GM23338 (cell line): ENCODE results near the gene MYO16. TPM values are rescaled to one million over a fixed set of nuclear protein-coding genes. Genes with fewer than 3 reads are reported as not detected.

Source experiments
- ATAC-seq: fragments of 200-7000 bp; cut with Tn5 transposase; 3 replicates; pipeline ENCODE4 v1.9.1; 2020
- DNase-seq: peaks from one replicate; pipeline ENCODE4 v3.0.0-alpha.2; 2015; ENCODE audit warnings: low spot score
- H2AFZ ChIP-seq: fragments of 200-600 bp; sonication (generic); 2 replicates; pipeline ENCODE4 v1.8.0; 2016; ENCODE audit warnings: antibody characterized with exemption, mild to moderate bottlenecking, moderate library complexity
- H3F3A ChIP-seq: fragments of 200-600 bp; sonication (generic); replicated peaks from 2 replicates; pipeline ENCODE4 v1.8.0; 2017; ENCODE audit warnings: antibody characterized with exemption, mixed run types, low read depth
- H3K27ac ChIP-seq: fragments of 200-600 bp; sonication (generic); 2 replicates; pipeline ENCODE4 v1.6.1; 2016; ENCODE audit warnings: low read depth
- H3K27me3 ChIP-seq: fragments of 200-600 bp; sonication (generic); 2 replicates; pipeline ENCODE4 v1.8.0; 2016; ENCODE audit warnings: mild to moderate bottlenecking, mixed run types, moderate library complexity; ENCODE audit not compliant: insufficient read depth
- H3K36me3 ChIP-seq: fragments of 200-600 bp; sonication (generic); 2 replicates; pipeline ENCODE4 v1.8.0; 2016; ENCODE audit warnings: mild to moderate bottlenecking; ENCODE audit not compliant: insufficient read depth
- H3K4me1 ChIP-seq: fragments of 200-600 bp; sonication (generic); 2 replicates; pipeline ENCODE4 v1.8.0; 2016; ENCODE audit warnings: mild to moderate bottlenecking, moderate library complexity; ENCODE audit not compliant: insufficient read depth
- H3K4me2 ChIP-seq: fragments of 200-600 bp; sonication (generic); 2 replicates; pipeline ENCODE4 v1.7.1; 2017; ENCODE audit warnings: mixed run types
- H3K4me3 ChIP-seq: fragments of 200-600 bp; sonication (generic); 2 replicates; pipeline ENCODE4 v1.6.1; 2016; ENCODE audit warnings: mixed run types
- H3K79me2 ChIP-seq: fragments of 200-600 bp; sonication (generic); replicated peaks from 2 replicates; pipeline ENCODE4 v1.8.0; 2017; ENCODE audit warnings: mild to moderate bottlenecking; ENCODE audit not compliant: insufficient read depth
- H3K9me2 ChIP-seq: fragments of 200-600 bp; sonication (generic); 2 replicates; pipeline ENCODE4 v1.8.0; 2017; ENCODE audit not compliant: insufficient read depth
- H4K20me1 ChIP-seq: fragments of 200-600 bp; sonication (generic); replicated peaks from 2 replicates; pipeline ENCODE4 v1.8.0; 2017; ENCODE audit warnings: mild to moderate bottlenecking; ENCODE audit not compliant: insufficient read depth
- H3K27ac Mint-ChIP-seq: 2 replicates; pipeline ENCODE4 v1.8.0; 2020; ENCODE audit warnings: inconsistent platforms, mild to moderate bottlenecking, moderate library complexity, mixed read lengths
- H3K27me3 Mint-ChIP-seq: 3 replicates; pipeline ENCODE4 v1.8.0; 2022; ENCODE audit warnings: low read depth, mild to moderate bottlenecking, moderate library complexity, mixed read lengths, inconsistent platforms; ENCODE audit not compliant: insufficient read depth, poor library complexity
- H3K36me3 Mint-ChIP-seq: 3 replicates; pipeline ENCODE4 v1.8.0; 2021; ENCODE audit warnings: low read depth, mild to moderate bottlenecking, inconsistent platforms, moderate library complexity, mixed read lengths
- H3K4me1 Mint-ChIP-seq: 3 replicates; pipeline ENCODE4 v1.8.0; 2020; ENCODE audit warnings: mild to moderate bottlenecking, inconsistent platforms, mixed read lengths
- H3K4me3 Mint-ChIP-seq: 3 replicates; pipeline ENCODE4 v1.8.0; 2021; ENCODE audit warnings: moderate library complexity, mild to moderate bottlenecking, inconsistent platforms, mixed read lengths
- H3K9me3 Mint-ChIP-seq: 3 replicates; pipeline ENCODE4 v1.8.0; 2020; ENCODE audit warnings: moderate library complexity, mild to moderate bottlenecking, inconsistent platforms, mixed read lengths
- CREB1 ChIP-seq: fragments of 250-450 bp; sonication (Bioruptor Pico); IDR thresholded peaks from 2 replicates; pipeline ENCODE4 v1.5.0; 2020; ENCODE audit warnings: low read depth, mild to moderate bottlenecking, moderate library complexity
- EZH2 ChIP-seq: fragments of 200-600 bp; sonication (generic); IDR thresholded peaks from one replicate; pipeline ENCODE4 v1.8.0; 2017; ENCODE audit warnings: antibody characterized with exemption, mild to moderate bottlenecking, low read depth; ENCODE audit not compliant: unreplicated experiment
- EZH2phosphoT487 ChIP-seq: fragments of 200-600 bp; sonication (generic); IDR thresholded peaks from one replicate; pipeline ENCODE4 v1.8.1; 2018; ENCODE audit warnings: antibody characterized with exemption; ENCODE audit not compliant: unreplicated experiment
- JUNB ChIP-seq: IDR thresholded peaks from one replicate; pipeline ENCODE4 v1.6.1; 2016; ENCODE audit warnings: antibody characterized with exemption; ENCODE audit not compliant: unreplicated experiment
- ZNF114 ChIP-seq: fragments of 250-450 bp; sonication (Bioruptor Pico); IDR thresholded peaks from 2 replicates; pipeline ENCODE4 v1.5.0; 2020; ENCODE audit warnings: mild to moderate bottlenecking, moderate library complexity
- ZNF331 ChIP-seq: fragments of 250-450 bp; sonication (Bioruptor Pico); IDR thresholded peaks from 2 replicates; pipeline ENCODE4 v1.5.0; 2020; ENCODE audit warnings: low read depth, mild to moderate bottlenecking, moderate library complexity
- polyA plus RNA-seq: library from polyadenylated mRNA; unstranded; fragments of >200 nt; fragmentation: Nextera tagmentation; extraction: Ambion mirVana; gene quantifications from 2 replicates; pipeline ENCODE4 v1.2.1, GENCODE V29; 2016
- total RNA-seq: library from RNA; depleted of rRNA; stranded (reverse); fragments of >200 nt; shearing (Covaris generic); gene quantifications from 2 replicates; pipeline ENCODE4 v1.2.3, GENCODE V29; 2014
- TF ChIP-seq, protein P1 (sequence below), 2 experiments: fragments of 200-600 bp in 1 of 2; sonication (generic) in 1 of 2; conservative IDR thresholded peaks; 2 replicates each; pipeline versions ENCODE4 v1.5.1 to v1.6.1; 2016 to 2017; ENCODE audit warnings: antibody characterized with exemption in 2 of 2, low read depth in 2 of 2, mild to moderate bottlenecking in 2 of 2, moderate library complexity in 1 of 2
- TF ChIP-seq, protein P2 (sequence below): IDR thresholded peaks from 2 replicates; pipeline ENCODE4 v1.6.1; 2016; ENCODE audit warnings: antibody characterized with exemption

Gene MYO16
- total and polyA plus RNA-seq, 2 experiments from 2014 or later = 0.10 to 0.13 TPM

DNA sequence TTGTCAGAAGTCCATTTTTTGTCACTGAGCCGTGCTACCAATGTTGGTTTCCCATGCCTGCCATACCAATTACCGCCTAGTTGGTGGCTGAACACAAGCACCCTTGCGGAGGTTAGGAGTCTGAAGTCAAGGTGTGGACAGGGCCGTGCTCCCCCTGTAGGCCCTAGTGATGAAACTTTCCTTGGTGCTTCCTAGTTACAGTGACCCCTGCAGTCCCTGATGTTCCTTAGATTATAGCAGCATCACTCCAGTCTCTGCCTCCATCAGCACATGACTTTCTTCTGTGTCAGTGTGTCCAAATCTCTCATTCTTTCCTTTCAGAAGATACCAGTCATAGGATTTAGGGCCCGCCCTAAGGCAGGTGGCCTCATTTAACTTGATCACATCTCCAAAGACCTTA, 99.0 kb downstream of the MYO16 start:
- ATAC-seq = peak; percentile 100

DNA sequence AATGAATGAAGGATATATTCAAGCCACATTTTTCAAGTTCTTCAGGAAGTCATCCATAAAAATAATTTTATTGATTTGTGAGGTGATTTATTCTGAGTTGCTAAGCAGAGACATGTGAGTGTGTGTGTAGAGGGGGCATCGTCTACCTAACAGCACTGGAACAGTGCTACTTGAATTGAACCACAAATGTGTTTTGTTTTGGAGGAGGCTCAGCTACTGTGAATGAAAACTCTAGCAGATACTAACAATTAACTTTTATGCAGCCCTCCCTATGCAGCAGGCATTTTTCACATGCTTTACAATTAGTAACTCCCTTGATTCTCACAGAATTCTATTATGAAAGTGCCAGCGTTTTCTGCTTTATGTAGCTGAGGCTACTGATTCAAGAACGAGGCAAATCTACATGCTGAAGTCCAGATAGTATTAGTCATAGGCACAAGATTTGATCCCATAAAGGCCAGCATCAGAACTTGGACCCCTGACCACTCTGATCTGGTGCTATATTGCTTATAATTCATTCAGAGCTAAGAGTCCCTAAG, 103.7 kb downstream of the MYO16 start:
- H3K4me1 Mint-ChIP-seq = peaks cover 2% of the 10 kb centered on the region; the same call in 1 of the 3 replicates
- H3K27ac Mint-ChIP-seq = no peak overlapping the region
- Histone ChIP-seq H3K36me3 (no peaks in the 10 kb centered on the region), H3K27me3 (no peaks in the 10 kb centered on the region), H2AFZ (peak overlapping the region; percentile 38; the same call in 1 of the 2 replicates), H3K4me2 (no peak overlapping the region), H3K4me3 (no peak overlapping the region), H4K20me1 (no peaks in the 10 kb centered on the region), H3F3A (no peaks in the 10 kb centered on the region), H3K4me1 (no peaks in the 10 kb centered on the region), H3K9me2 (no peaks in the 10 kb centered on the region; the same call in 1 of the 2 replicates), H3K27ac (no peak overlapping the region), H3K79me2 (no peaks in the 10 kb centered on the region)
- DNase-seq (no peak), ATAC-seq (no peak)
- H3K36me3 Mint-ChIP-seq = no peaks in the 10 kb centered on the region; the same call in 2 of the 3 replicates
- TF ChIP-seq JUNB (no peak), ZNF331 (CRISPR knock-in tag) (no peak)
- H3K4me3 Mint-ChIP-seq = no peak overlapping the region
- H3K27me3 Mint-ChIP-seq = peaks cover 4% of the 10 kb centered on the region
- peaks cover 13% of the 10 kb centered on the region; the same call in 2 of the 3 replicates for H3K9me3 Mint-ChIP-seq

More for the DNA sequence above, 99.0 kb downstream of the MYO16 start:
- H3K4me1 ChIP-seq = no peaks in the 10 kb centered on the region
- TF ChIP-seq ZNF114 (CRISPR knock-in tag) (0 out of 2 replicates have a peak, but pooled peaks have one; percentile 33), CREB1 (CRISPR knock-in tag) (peak; percentile 41; the same call in 1 of the 2 replicates), EZH2phosphoT487 (no peak), ZNF331 (CRISPR knock-in tag) (no peak)
- TF ChIP-seq, protein P1, sequence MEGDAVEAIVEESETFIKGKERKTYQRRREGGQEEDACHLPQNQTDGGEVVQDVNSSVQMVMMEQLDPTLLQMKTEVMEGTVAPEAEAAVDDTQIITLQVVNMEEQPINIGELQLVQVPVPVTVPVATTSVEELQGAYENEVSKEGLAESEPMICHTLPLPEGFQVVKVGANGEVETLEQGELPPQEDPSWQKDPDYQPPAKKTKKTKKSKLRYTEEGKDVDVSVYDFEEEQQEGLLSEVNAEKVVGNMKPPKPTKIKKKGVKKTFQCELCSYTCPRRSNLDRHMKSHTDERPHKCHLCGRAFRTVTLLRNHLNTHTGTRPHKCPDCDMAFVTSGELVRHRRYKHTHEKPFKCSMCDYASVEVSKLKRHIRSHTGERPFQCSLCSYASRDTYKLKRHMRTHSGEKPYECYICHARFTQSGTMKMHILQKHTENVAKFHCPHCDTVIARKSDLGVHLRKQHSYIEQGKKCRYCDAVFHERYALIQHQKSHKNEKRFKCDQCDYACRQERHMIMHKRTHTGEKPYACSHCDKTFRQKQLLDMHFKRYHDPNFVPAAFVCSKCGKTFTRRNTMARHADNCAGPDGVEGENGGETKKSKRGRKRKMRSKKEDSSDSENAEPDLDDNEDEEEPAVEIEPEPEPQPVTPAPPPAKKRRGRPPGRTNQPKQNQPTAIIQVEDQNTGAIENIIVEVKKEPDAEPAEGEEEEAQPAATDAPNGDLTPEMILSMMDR (conservative IDR thresholded peaks at IDR 0.05; ENCODE audit: low read depth in 2 of 2) = peak; percentile 78 to 96
- H3F3A ChIP-seq = no peaks in the 10 kb centered on the region
- Mint-ChIP-seq H3K4me3 (no peak overlapping the region), H3K4me1 (no peaks in the 10 kb centered on the region; the same call in 2 of the 3 replicates), H3K27ac (no peak overlapping the region), H3K27me3 (no peaks in the 10 kb centered on the region), H3K9me3 (no peaks in the 10 kb centered on the region; the same call in 2 of the 3 replicates), H3K36me3 (no peaks in the 10 kb centered on the region)
- peak; percentile 91 for DNase-seq
- no peaks in the 10 kb centered on the region for H3K9me2 ChIP-seq
- H3K27me3 ChIP-seq = no peaks in the 10 kb centered on the region
- no peak overlapping the region for H3K4me3 ChIP-seq
- no peaks in the 10 kb centered on the region for H4K20me1 ChIP-seq
- no peaks in the 10 kb centered on the region for H3K79me2 ChIP-seq
- H3K27ac ChIP-seq = no peak overlapping the region
- no peaks in the 10 kb centered on the region for H3K36me3 ChIP-seq
- H3K4me2 ChIP-seq = no peak overlapping the region
- no peak overlapping the region for H2AFZ ChIP-seq

DNA sequence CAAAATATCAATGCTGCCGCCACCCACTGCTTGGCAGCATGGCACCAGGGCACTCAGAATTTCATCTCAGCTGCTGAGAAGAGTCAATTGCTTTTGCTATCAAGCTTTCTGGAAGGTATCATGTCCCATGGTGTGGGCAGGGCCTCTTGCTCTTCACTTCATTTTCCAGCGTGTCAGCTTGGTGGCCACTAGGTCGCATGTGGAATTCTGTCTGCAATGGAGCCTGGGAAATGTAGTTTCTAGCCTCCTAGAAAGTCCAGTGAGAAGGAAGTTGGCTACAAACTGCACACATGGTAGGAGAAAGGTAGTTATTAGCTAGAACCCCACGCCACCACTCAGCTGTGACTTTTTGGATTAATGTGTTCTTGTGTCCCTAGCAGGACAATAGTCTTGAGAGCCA, 105.3 kb downstream of the MYO16 start:
- no peaks in the 10 kb centered on the region for H3K4me1 ChIP-seq
- Mint-ChIP-seq H3K27ac (peak overlapping the region; percentile 17; the same call in 1 of the 2 replicates), H3K4me3 (no peak overlapping the region), H3K27me3 (peaks cover 4% of the 10 kb centered on the region), H3K4me1 (peaks cover 2% of the 10 kb centered on the region; the same call in 1 of the 3 replicates), H3K36me3 (peaks cover 3% of the 10 kb centered on the region; the same call in 2 of the 3 replicates), H3K9me3 (peaks cover 19% of the 10 kb centered on the region)
- H2AFZ ChIP-seq = no peak overlapping the region
- ATAC-seq (peak; percentile 88), DNase-seq (peak; percentile 73)
- no peaks in the 10 kb centered on the region for H3K27me3 ChIP-seq
- H3K36me3 ChIP-seq = no peaks in the 10 kb centered on the region
- no peaks in the 10 kb centered on the region for H4K20me1 ChIP-seq
- no peak overlapping the region for H3K4me3 ChIP-seq
- no peak overlapping the region for H3K27ac ChIP-seq
- no peaks in the 10 kb centered on the region for H3K79me2 ChIP-seq
- no peak overlapping the region for H3K4me2 ChIP-seq
- H3F3A ChIP-seq = no peaks in the 10 kb centered on the region
- H3K9me2 ChIP-seq = no peaks in the 10 kb centered on the region; the same call in 1 of the 2 replicates
- TF ChIP-seq EZH2 (no peak), CREB1 (CRISPR knock-in tag) (0 out of 2 replicates have a peak, but pooled peaks have one; percentile 19), JUNB (no peak)
- TF ChIP-seq, protein P1 (conservative IDR thresholded peaks at IDR 0.05; ENCODE audit: low read depth in 2 of 2) = 0 out of 4 replicates have a peak, but pooled peaks of 1 of the 2 experiments have one; percentile 2
- TF ChIP-seq, protein P2, sequence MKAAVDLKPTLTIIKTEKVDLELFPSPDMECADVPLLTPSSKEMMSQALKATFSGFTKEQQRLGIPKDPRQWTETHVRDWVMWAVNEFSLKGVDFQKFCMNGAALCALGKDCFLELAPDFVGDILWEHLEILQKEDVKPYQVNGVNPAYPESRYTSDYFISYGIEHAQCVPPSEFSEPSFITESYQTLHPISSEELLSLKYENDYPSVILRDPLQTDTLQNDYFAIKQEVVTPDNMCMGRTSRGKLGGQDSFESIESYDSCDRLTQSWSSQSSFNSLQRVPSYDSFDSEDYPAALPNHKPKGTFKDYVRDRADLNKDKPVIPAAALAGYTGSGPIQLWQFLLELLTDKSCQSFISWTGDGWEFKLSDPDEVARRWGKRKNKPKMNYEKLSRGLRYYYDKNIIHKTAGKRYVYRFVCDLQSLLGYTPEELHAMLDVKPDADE = peak; percentile 66; the same call in 1 of the 2 replicates
